Activated CD4-positive, alpha-beta T cell treated with anti-CD3 and anti-CD28 coated beads, Interleukin-2, amount 10 ng/mL, durations not matched to agents 7 days and 5 days (primary cell): Measurements from ENCODE around the gene KANK2. TPM values are rescaled to one million over a fixed set of nuclear protein-coding genes. Genes with fewer than 3 reads are reported as not detected.
A peak's percentile ranks its signal among the peaks of the same experiment; 100 is the strongest.
"Not testable (repeated sequence)": the region's sequence is repeated elsewhere in the genome, so short reads cannot be mapped to it uniquely, and the experiment has no call there.

ENCODE experiments used
- CTCF ChIA-PET: fragments of 350-600 bp; sonication (Branson Sonifier 250); formaldehyde crosslinking; loops from one replicate; lab custom pipeline; 2021; ENCODE audit warnings: antibody characterized with exemption; lab: Charles Lee
- POLR2A ChIA-PET: fragments of 350-600 bp; sonication (Branson Sonifier 250); formaldehyde crosslinking; loops from one replicate; lab custom pipeline; 2021; ENCODE audit warnings: antibody characterized with exemption; lab: Charles Lee
- DNase-seq: peaks from one replicate; pipeline ENCODE4 v3.0.0-alpha.2; 2020
- H3K27ac Mint-ChIP-seq: one replicate; pipeline ENCODE4 v1.8.0; 2021; ENCODE audit warnings: mild to moderate bottlenecking, moderate library complexity, mixed read lengths
- H3K27me3 Mint-ChIP-seq: one replicate; pipeline ENCODE4 v1.8.0; 2021; ENCODE audit warnings: mixed read lengths
- H3K36me3 Mint-ChIP-seq: one replicate; pipeline ENCODE4 v1.8.0; 2021; ENCODE audit warnings: low read depth, mixed read lengths
- H3K4me1 Mint-ChIP-seq: one replicate; pipeline ENCODE4 v1.8.0; 2021; ENCODE audit warnings: mixed read lengths
- H3K4me3 Mint-ChIP-seq: one replicate; pipeline ENCODE4 v1.8.0; 2021; ENCODE audit warnings: mild to moderate bottlenecking, moderate library complexity, mixed read lengths
- H3K9me3 Mint-ChIP-seq: one replicate; pipeline ENCODE4 v1.8.0; 2021; ENCODE audit warnings: mixed read lengths
- total RNA-seq, 2 experiments: library from RNA; stranded (reverse); gene quantifications; one replicate each; pipeline ENCODE4 v1.2.3, GENCODE V29; 2021

Gene KANK2
- total RNA-seq, 2 experiments from 2014 or later = 2.0 to 2.6 TPM

DNA sequence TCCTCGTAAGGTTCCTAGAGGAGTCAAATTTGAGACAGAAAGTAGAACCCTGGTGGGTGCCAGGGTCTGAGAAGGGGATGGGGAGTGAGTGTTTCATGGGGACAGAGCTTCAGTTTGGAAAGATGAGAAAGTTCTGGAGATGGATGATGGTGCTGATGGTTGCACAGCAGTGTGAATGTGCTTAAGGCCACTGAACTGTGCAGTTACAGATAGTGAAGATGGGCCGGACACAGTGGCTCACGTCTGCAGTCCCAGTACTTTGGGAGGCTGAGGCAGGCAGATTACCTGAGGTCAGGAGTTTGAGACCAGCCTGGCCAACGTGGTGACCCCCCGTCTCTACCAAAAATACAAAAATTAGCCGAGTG is 42.7 kb downstream of the KANK2 start:
- peaks cover 27% of the 10 kb centered on the region for H3K36me3 Mint-ChIP-seq
- POLR2A ChIA-PET = no interaction called here
- no peak for DNase-seq

DNA sequence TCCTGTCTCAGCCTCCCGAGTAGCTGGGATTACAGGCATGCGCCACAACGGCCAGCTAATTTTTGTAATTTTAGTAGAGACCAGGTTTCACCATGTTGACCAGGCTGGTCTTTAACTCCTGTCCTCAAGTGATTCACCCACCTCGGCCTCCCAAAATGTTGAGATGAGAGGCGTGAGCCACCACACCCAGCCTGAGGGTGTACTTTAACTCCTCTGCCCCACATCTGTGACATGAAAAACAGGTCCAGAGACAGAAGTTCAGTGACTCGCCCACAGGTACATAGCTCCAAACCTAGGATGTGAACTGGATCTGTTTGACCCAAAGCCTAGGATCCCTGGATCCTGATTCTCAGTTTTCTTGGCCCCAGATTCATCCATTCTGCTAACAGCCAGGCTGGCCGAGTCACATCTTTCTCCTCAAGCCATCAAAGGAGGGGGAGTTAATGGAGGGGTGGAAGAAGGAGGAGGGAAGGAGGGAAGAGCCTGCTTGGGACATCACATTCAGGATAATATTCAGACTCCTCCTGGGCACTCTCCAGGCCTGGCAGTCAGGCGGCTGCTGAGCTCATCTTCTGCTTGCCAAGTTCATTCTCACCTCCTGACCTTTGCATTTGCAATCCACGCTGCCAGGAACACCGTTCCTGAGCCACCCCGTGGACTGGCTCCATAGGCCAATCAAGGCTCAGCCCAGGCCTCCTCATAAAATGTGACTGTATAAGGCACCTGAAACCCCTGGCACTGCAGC is 44.9 kb downstream of the KANK2 start:
- CTCF ChIA-PET = interaction anchor here (1.4 kb wide), 1 partner anchor 33 kb away, joined by 4 read pairs; no protein-coding TSS in a partner anchor
- no peaks in the 10 kb centered on the region for H3K9me3 Mint-ChIP-seq
- DNase-seq = no peak
- peaks cover 45% of the 10 kb centered on the region for H3K36me3 Mint-ChIP-seq
- no peaks in the 10 kb centered on the region for H3K27me3 Mint-ChIP-seq
- POLR2A ChIA-PET = no interaction called here
- peaks cover 31% of the 10 kb centered on the region for H3K4me1 Mint-ChIP-seq
- peak overlapping the region; percentile 50 for H3K27ac Mint-ChIP-seq
- H3K4me3 Mint-ChIP-seq = peak overlapping the region; percentile 30

More for the DNA sequence above, 42.7 kb downstream of the KANK2 start:
- peak overlapping the region; percentile 92 for H3K27ac Mint-ChIP-seq
- peaks cover 31% of the 10 kb centered on the region for H3K4me1 Mint-ChIP-seq
- peak overlapping the region; percentile 83 for H3K4me3 Mint-ChIP-seq
- H3K27me3 Mint-ChIP-seq = no peaks in the 10 kb centered on the region
- CTCF ChIA-PET = interaction anchor here (1.0 to 2.9 kb wide), 4 partner anchors 8 to 328 kb away, joined by 3 to 9 read pairs (median 4); no protein-coding TSS in a partner anchor
- H3K9me3 Mint-ChIP-seq = no peaks in the 10 kb centered on the region

DNA sequence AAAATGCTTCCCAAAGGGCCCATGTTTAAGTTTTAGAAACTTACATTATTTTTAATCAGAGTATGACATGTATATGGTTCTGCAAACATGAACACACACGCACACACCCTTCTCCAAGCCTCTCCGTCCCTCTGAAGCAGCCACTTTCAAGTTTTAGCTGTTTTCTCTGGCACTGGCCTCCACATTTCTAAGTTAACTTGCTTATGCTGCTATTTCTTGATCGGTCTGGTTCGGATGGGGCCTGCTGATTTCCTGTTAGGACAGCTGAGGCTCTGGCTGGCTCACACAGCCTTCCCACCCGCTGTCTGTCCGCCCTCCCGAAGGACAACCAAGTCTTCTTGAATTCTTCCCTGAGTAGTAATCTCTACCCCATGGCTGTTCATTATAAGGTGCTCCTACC is 46.2 kb downstream of the KANK2 start:
- H3K4me1 Mint-ChIP-seq = peaks cover 27% of the 10 kb centered on the region
- no peak overlapping the region for H3K4me3 Mint-ChIP-seq
- ChIA-PET CTCF (interaction anchor here (0.6 to 1.4 kb wide), 5 partner anchors 12 to 1502 kb away, joined by 3 to 4 read pairs (median 3); no protein-coding TSS in a partner anchor), POLR2A (no interaction called here)
- H3K27ac Mint-ChIP-seq = no peak overlapping the region
- DNase-seq = no peak
- H3K36me3 Mint-ChIP-seq = peaks cover 57% of the 10 kb centered on the region
- no peaks in the 10 kb centered on the region for H3K9me3 Mint-ChIP-seq
- H3K27me3 Mint-ChIP-seq = no peaks in the 10 kb centered on the region

DNA sequence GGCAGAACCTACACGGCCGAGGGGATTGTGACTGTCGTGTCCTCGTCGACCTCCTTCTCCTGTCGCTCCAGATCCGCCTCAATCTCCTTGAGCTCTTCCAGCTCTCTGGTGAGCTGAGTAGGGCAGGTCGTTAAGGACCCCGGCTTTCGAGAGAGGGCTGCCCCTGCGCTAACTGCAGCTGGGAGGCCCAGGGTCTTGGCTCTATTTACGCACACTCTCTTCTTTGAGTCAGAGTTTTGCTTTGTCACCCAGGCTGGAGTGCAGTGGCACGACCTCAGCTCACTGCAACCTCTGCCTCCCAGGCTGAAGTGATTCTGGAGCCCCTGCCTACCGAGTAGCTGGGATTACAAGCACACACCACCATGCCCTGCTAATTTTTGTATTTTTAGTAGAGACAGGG is 49.3 kb downstream of the KANK2 start:
- no peak for DNase-seq
- H3K27me3 Mint-ChIP-seq = no peaks in the 10 kb centered on the region
- H3K9me3 Mint-ChIP-seq = no peaks in the 10 kb centered on the region
- H3K36me3 Mint-ChIP-seq = peaks cover 57% of the 10 kb centered on the region
- no peak overlapping the region for H3K27ac Mint-ChIP-seq
- no peak overlapping the region for H3K4me3 Mint-ChIP-seq
- ChIA-PET CTCF (interaction anchor here (0.6 to 1.0 kb wide), 2 partner anchors 10 to 59 kb away, joined by 4 to 5 read pairs; no protein-coding TSS in a partner anchor), POLR2A (interaction anchor here (0.6 kb wide), 1 partner anchor 53 kb away, joined by 3 read pairs; no protein-coding TSS in a partner anchor)
- peaks cover 22% of the 10 kb centered on the region for H3K4me1 Mint-ChIP-seq

DNA sequence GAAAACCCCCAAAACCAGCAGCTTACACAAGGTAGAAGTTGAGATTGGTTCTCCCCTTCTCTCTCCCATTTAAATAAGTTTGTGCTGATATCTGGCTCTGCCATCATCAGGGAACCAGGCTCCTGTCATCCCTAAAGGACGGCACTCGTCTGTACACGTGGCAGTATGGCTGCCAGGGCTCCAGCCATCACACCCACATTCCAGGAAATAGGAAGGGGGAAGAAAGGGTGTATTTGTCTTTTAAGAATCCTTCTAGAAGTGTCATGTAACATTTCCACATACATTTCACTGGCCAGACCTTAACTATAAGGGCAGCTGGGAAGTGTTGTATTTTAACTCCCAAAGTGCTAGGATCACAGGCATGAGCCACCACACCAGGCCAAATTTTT is 51.8 kb downstream of the KANK2 start:
- CTCF ChIA-PET = no interaction called here
- POLR2A ChIA-PET = no interaction called here
- no peaks in the 10 kb centered on the region for H3K27me3 Mint-ChIP-seq

DNA sequence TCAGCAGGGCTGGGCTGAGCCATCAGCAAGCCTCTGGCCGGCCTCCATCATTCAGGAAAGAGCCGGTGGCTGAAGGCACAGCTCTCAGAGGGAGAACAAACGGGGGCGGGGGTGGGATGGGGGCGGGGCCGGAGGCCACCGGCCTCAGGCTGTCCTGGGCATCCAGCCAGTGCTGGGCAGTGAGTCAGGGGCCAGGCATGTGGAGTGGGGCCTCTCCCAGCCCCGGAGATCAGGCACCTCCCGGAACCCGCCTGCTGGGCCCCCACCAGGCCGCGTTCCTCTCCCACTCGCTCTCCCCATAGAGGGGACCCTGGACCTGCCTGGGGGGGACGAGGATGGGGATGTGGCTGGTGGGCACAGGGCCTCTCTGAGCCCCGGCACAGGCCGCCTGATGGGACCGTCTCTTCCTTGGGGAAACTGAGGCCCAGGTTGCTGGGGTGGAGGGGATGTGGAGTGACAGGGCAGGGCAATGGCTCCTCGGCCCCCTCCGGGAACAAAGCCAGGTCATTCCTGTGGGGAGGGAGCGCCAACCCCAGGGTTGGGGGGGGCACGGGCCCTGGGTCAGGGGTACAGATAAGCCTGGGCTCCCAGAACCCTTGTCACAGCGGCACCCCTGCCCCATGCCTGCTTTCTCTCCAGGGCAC is 54.7 kb downstream of the KANK2 start:
- POLR2A ChIA-PET = no interaction called here

More for the DNA sequence above, 51.8 kb downstream of the KANK2 start:
- Mint-ChIP-seq H3K27ac (no peak overlapping the region), H3K4me1 (peaks cover 9% of the 10 kb centered on the region), H3K4me3 (no peak overlapping the region), H3K9me3 (no peaks in the 10 kb centered on the region), H3K36me3 (peaks cover 44% of the 10 kb centered on the region)
- no peak for DNase-seq

DNA sequence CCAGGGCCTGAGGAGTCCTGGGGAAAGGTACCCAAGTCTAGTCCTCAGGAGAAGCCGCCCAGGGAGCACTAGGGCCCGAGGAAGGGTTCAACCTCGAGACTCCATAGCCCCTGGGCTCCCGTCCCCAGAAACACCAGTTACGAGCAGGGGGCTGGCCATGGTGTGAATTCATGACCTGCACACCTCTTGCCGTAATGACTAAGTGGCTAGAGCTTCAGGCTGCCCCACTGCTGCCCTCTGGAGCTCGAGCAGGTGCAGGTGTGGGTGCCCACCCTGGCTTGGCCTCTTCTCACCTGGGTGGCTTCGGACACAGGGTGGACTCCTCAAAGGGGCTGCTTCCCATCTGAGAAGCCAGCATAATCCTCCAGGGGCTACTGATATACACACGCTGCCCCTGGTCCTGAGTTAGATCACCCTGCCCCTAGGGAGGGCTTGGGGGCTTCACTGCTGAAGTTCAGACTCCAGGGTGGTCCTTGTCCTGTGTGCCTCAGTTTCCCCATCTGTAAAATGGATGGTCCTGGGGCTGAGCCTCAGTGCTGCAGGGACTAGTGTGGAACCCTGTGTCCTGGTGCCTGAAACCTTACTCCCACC is 55.3 kb downstream of the KANK2 start:
- ChIA-PET CTCF (interaction anchor here (1.4 kb wide), 1 partner anchor 11 kb away, joined by 3 read pairs; no protein-coding TSS in a partner anchor), POLR2A (no interaction called here)
- Mint-ChIP-seq H3K9me3 (no peaks in the 10 kb centered on the region), H3K4me1 (peaks cover 20% of the 10 kb centered on the region), H3K36me3 (peaks cover 22% of the 10 kb centered on the region), H3K27me3 (peaks cover 1% of the 10 kb centered on the region), H3K4me3 (no peak overlapping the region), H3K27ac (no peak overlapping the region)
- no peak for DNase-seq

More for the DNA sequence above, 54.7 kb downstream of the KANK2 start:
- H3K4me3 Mint-ChIP-seq = no peak overlapping the region
- H3K9me3 Mint-ChIP-seq = no peaks in the 10 kb centered on the region
- no peak overlapping the region for H3K27ac Mint-ChIP-seq
- CTCF ChIA-PET = interaction anchor here (1.4 kb wide), 1 partner anchor 12 kb away, joined by 3 read pairs; no protein-coding TSS in a partner anchor
- H3K36me3 Mint-ChIP-seq = peaks cover 28% of the 10 kb centered on the region
- H3K27me3 Mint-ChIP-seq = peaks cover 1% of the 10 kb centered on the region
- H3K4me1 Mint-ChIP-seq = peaks cover 15% of the 10 kb centered on the region
- DNase-seq = no peak

DNA sequence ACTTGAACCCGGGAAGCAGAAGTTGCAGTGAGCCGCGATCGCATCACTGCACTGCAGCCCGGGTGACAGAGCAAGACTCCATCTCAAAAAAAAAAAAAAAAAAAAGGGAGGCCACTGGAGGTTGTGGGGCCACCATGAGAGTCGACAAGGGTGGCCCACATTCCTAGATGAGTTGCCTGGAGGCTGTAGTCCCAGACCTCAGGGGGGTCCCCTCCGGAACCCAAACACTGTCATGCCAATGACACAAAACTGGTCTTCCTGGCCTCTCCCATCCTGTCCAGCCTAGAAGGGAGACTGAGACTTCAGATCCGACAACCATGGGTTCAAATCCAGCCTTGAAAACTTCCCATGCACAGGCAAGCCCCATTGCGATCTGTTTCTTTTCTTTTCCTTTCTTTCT is 56.4 kb downstream of the KANK2 start:
- H3K27me3 Mint-ChIP-seq = peaks cover 1% of the 10 kb centered on the region
- peaks cover 12% of the 10 kb centered on the region for H3K36me3 Mint-ChIP-seq
- H3K4me1 Mint-ChIP-seq = peaks cover 21% of the 10 kb centered on the region
- no peak overlapping the region for H3K27ac Mint-ChIP-seq
- no peak overlapping the region for H3K4me3 Mint-ChIP-seq
- H3K9me3 Mint-ChIP-seq = no peaks in the 10 kb centered on the region
- DNase-seq = no peak
- ChIA-PET POLR2A (interaction anchor here (0.6 kb wide), 1 partner anchor 382 kb away, joined by 12 read pairs; no protein-coding TSS in a partner anchor), CTCF (no interaction called here)

DNA sequence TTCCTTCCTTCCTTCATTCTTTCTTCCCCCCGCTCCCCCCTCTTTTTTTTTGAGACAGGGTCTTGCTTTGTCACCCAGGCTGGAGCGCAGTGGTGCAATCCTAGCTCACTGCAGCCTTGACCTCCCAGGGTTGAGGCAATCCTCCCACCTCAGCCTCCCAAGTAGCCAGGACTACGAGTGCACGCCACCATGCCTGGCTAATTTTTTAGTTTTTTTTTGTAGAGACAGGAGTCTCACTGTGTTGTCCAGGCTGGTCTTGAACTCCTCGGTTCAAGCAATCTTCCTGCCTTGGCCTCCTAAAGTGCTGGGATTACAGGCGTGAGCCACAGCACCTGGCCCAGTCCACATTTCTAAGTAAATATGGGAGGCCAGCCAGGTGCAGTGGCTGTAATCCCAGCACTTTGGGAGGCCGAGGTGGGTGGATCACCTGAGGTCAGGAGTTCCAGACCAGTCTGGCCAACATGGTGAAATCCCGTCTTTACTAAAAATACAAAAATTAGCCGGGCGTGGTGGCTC is 57.3 kb downstream of the KANK2 start:
- DNase-seq, H3K36me3 Mint-ChIP-seq, H3K4me3 Mint-ChIP-seq, POLR2A ChIA-PET, H3K9me3 Mint-ChIP-seq, H3K27me3 Mint-ChIP-seq, H3K27ac Mint-ChIP-seq: not testable (repeated sequence)
- peaks cover 20% of the 10 kb centered on the region for H3K4me1 Mint-ChIP-seq
- CTCF ChIA-PET = interaction anchor here (0.6 to 0.7 kb wide), 2 partner anchors 90 to 1459 kb away, joined by 3 read pairs; no protein-coding TSS in a partner anchor

DNA sequence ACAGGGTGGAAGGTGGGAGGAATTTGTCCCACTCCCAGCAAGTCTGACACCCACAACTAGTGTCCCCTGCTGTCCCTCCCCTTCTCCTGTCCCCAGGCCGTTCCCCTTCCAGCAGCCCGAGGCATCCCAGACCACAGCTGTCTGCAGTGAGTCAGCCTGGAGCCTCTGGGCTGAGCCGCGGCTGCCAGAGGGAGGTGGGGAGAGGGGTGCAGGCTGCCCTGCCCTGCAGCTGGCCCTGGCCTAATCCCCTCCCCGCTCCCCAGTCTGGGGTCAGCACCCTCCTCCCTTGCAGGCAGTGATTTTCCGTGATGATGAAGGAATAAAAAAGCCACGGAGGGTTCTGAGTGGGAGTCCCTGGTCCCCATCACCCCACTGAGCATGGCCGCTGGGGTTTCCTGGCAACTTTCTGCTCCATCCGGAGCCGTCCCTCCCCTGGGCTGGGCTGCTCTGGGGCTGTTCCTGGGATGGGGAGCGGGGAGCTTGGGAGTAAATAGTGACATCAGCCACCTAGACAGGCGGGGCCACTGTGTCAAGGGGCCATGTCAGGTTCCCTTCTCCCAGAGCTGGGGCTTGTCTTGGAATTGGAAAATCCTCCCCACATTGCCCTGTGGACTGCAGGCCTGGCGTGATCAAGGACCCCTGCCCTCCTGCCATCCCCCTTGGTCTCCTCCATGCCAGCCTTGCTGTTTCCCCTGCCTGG is 58.6 kb downstream of the KANK2 start:
- Mint-ChIP-seq H3K9me3 (no peaks in the 10 kb centered on the region), H3K36me3 (peaks cover 2% of the 10 kb centered on the region), H3K27ac (no peak overlapping the region), H3K4me3 (no peak overlapping the region), H3K27me3 (peaks cover 1% of the 10 kb centered on the region), H3K4me1 (peaks cover 19% of the 10 kb centered on the region)
- ChIA-PET CTCF (interaction anchor here (0.7 to 2.0 kb wide), 9 partner anchors 9 to 1197 kb away, joined by 3 to 6 read pairs (median 3); no protein-coding TSS in a partner anchor), POLR2A (no interaction called here)
- no peak for DNase-seq

DNA sequence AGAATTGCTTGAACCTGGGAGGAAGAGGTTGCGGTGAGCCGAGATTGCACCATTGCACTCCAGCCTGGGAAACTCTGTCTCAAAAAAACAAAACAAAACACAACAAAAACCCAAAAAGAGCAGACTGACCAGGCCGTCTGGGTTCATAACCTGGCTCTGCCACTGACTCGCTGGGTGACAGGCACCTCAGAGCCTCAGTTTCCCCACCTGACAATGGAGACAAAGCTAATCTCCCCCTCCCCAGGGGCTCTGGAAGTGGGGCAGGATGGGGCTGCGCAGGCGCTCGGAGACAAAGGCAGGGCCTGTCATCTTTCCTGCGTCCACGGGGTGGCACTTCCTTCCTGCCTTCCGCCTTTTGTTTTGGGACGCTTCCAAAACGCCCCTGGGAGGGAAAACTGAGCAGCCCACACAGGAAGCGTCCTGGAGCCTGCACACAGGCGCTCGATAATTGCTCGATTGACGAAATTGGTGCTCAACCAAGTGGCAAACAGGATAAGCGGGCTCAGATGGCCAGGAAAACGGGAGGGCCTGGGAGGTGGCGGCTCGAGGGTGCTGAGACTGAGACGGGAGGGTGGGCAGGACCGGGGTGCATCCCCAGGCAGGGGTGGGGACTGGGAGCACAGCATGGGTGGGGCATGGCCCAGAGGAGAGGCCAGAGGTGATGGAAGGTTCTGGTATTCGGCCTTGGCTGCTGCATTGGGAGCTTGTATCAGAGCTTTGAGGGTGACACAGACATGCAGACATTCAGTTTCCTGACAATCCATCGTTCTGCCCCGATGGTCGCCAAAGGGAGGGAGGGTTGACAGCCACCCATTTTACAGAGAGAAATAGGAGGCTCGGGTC is 59.6 kb downstream of the KANK2 start:
- ChIA-PET CTCF (interaction anchor here (0.7 to 2.0 kb wide), 8 partner anchors 10 to 345 kb away, joined by 3 to 6 read pairs (median 4); no protein-coding TSS in a partner anchor), POLR2A (no interaction called here)
- Mint-ChIP-seq H3K27ac (peak overlapping the region; percentile 43), H3K27me3 (peaks cover 1% of the 10 kb centered on the region), H3K36me3 (peaks cover 6% of the 10 kb centered on the region), H3K4me3 (peak overlapping the region; percentile 63), H3K4me1 (peaks cover 11% of the 10 kb centered on the region), H3K9me3 (no peaks in the 10 kb centered on the region)
- peak; percentile 60 for DNase-seq
